GM18517 (cell line): ENCODE results near the gene FNDC10.
"Not testable (repeated sequence)": the region's sequence is repeated elsewhere in the genome, so short reads cannot be mapped to it uniquely, and the experiment has no call there.

ENCODE experiments used
- ATAC-seq: cut with Tn5 transposase; IDR thresholded peaks from one replicate; pipeline ENCODE4 v1.9.1; 2021; ENCODE audit warnings: mild to moderate bottlenecking, moderate library complexity; ENCODE audit not compliant: unreplicated experiment

Gene FNDC10

GRCh38 chr1:1599935-1600860 is at the start of gene FNDC10:
TSS of gene FNDC10 (minus strand) at chr1:1600135. CDS start at chr1:1600015, 120 bp downstream.
- no peak for ATAC-seq

DNA sequence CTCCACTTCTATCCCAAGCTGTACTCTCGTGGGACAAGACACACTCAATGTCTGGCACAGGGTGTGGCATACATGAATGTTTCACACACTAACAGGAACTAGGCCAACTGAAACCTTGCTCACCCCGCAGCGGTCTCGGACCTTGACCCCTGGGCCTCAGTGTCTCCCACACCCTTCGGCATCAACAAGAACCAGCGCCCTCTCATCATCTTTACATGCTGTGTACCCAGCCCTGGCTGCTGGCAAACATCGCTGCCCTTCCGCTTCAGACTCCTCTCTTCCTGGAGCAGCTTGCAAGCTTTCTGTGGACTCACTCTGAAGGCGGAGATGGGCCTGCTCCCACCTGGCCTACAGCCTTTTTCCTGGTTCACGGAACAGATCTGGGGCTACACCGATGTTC is 48.3 kb upstream of the FNDC10 start:
- not testable (repeated sequence) for ATAC-seq

DNA sequence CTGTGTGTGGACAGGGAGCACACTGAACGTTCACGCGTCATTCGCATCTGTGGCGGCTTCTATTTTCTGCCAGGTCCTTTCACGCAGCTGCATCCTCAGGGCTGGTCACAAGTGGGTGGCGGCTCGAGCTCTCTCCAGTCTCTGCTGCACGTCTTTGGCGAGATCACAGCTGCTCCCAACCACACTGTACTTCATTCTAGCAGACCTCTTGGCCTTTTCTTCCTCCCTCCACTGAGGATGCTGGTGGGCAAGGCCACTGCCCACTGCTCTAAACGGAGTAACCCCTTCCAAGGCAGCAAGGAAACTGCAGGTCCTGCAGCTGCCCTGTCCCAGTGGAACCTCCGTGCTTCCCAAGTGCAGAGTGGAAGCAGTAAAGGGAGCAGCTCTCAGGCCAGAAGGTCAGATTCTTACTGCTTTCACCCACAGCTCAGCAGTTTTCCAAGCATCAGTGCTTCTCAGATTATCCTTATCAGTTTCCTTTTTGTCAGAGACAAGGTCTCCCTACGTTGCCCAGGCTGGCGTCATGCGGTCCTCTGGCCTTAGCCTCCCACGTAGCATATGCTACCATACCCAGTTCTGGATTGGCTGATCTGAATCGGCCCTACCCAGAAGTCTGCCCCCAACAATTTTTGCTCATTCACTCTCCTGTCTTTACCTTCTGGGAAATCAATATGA is 47.8 kb upstream of the FNDC10 start:
- ATAC-seq, result not testable (repeated sequence)

DNA sequence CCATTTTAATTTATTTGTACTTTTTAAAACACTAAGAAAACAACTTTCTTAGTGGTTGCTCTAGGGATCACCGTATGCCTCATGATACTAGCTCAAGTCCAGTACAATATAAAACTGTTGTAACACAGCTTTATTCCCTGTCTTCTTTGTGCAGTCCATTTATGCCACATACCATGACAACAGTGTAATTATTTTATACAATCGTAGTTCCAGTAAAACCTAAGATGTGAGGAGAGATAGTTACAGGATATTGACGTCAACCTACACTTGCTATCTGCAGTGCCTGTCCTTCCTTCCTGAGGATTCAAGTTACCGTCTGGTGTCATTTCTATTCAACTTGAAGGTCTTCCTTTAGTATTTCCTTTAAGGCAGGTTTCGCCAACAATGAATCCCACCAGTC is 46.4 kb upstream of the FNDC10 start:
- not testable (repeated sequence) for ATAC-seq

DNA sequence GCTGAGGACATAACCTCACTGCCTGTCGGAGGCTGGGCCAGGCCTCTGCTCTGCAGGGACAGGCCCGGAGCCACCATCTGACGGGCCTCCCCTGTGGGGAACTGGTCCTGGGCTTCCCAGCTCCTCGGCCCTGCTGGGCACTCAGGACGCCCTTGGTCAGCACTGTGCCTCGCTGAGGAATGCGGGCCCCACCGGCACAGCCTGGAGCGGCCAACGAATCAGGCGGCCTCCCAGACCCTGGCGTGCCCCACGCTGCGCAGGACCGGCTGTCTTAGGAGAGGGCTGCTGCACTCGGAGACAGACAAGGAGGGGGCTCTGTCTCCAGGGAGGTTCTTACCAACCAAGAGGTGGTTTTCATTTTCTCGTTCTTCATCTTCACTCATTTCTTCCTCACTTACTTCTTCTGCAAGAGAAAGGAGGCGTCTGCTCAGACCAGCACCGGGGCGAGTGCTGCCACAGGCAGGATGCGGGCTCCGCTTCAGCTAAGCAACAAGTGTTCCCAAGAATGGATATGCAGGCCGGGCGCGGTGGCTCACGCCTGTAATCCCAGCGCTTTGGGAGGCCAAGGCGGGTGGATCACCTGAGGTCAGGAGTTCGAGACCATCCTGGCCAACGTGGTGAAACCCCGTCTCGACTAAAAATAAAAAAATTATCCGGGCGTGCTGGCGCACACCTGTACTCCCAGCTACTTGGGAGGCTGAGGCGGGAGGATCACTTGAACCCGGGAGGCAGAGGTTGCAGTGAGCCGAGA is 41.0 kb upstream of the FNDC10 start:
- ATAC-seq, result not testable (repeated sequence)

- not testable (repeated sequence) for ATAC-seq
Measured at GRCh38 chr1:1640081-1640480, 40.1 kb upstream of the FNDC10 start.

DNA sequence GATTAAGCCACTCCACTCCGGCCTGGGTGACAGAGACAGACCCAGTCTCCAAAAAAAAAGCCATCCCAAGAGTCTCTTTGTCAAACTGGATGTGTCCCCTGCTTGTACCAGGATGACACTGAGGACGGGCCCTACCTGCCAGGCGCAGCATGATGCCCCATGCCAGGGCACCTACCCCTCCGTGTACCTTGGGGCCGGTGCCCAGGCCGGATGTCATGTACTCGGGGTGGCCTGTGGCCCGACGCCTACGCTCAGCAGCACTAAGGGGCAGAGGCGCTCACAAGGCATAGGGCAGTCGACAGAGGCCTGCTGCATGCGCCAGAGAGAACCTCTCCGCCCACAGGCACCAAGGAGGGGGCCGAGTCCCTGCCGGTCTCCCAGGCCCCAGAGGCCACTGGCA is 39.4 kb upstream of the FNDC10 start:
- not testable (repeated sequence) for ATAC-seq

DNA sequence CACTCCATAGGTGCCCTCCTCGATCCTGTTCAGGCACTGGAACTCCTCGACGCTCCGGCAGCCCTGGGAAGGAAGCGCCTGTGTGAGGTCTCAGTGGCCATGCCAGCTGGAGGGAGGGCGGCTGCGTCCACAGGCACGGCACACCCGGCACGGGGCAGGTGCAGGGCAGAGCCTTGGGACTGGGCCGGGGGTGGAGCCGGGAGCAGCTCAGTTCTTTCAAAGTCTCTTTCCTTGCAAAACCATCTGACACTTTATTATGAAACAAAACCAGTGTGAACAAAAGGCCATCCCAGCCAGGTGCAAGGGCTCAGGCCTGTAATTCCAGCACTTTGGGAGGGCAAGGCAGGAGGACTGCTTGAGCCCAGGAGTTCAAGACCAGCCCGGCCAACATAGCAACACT is 38.6 kb upstream of the FNDC10 start:
- not testable (repeated sequence) for ATAC-seq

DNA sequence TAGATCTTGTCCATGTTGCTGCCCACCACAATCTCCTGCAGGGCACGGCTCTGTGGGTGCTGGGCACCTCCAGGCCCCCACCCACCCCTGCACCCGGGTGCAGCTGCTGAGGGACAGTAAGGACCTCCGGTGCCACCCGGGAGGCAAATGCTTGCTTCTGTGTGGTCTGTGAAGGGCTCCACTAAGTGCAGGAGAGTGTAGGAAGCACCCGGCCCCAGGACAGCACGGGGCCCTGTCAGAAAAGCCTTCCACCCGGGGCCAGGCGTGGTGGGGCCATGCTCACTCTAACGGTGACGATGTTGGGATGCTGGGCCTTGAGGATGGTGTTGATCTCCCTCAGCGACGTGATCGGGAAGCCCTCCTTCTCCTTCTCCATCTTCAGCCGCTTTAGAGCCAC is 37.5 kb upstream of the FNDC10 start:
- ATAC-seq, result not testable (repeated sequence)

DNA sequence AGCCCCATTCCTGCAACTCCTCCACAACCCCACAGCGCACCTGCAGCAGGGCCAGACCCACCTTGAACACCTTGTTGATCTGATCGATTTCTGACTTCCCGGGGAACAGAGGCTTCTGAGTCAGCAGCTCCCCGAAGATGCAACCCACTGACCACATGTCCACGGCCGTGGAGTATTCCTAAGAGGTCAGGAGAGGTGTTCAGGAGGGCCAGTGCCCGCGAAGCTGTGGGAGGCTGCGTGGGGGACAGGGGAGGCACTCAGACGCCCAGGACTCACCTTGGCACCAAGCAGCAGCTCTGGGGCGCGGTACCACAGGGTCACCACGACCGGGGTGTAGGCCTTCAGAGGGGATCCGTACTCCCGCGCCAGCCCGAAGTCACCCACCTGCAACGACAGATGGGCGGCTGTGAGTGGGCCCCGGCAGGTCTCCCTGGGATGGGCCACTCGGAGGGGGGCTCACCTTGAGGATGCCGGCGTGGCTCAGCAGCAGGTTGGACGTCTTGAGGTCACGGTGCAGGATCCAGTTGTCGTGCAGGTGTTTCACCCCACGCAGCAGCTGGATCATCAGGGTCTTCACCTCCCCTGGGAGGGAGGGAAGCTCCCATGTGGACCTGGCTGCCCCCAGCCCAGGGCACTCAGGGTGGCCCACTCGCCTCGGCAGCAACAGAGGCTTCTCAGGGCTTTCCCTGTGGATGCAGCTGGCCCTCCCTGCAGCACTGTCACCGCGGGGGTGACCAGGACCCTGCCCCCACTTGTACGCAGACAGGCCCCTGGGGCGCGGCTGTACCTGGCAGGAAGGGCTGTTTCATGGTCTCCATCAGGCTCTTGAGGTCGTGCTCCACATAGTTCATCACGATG is 36.9 kb upstream of the FNDC10 start:
- ATAC-seq, result not testable (repeated sequence)

- ATAC-seq, result not testable (repeated sequence)
Measured at GRCh38 chr1:1634613-1635012, 34.7 kb upstream of the FNDC10 start.

GRCh38 chr1:1633409-1633808 is 33.5 kb upstream of the FNDC10 start:
- ATAC-seq, result not testable (repeated sequence)

DNA sequence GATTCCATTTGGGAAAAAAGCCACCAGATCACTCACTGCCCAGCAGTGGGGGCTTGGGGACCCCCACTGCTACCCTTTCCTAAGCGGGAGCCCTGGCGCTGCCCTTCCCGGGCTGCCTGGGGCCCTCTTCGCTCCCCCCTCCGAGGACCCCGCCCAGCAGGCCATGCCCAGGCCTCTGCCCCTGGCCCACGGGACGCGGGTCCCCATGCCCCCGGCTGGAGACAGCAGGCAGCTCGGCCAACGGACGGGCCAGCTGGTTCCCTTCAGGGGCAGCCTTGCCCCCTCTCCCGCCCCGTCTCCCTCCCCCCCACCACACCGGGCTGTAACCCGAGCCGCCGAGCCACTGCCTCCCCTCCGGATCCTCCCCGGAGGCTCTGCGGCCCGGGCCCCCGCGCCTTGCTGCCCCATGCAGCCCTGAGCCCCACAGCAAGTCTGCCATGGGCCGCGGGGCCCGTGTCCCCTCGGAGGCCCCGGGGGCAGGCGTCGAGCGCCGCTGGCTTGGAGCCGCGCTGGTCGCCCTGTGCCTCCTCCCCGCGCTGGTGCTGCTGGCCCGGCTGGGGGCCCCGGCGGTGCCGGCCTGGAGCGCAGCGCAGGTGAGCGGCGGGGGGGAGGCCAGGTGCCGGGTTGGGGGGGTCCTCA is 32.0 kb upstream of the FNDC10 start, which contains the start of gene MMP23B:
Gene MMP23B (plus strand): TSS at position 392 of the 639 bp plus-strand sequence. CDS start 46 bp downstream, at position 438.
- ATAC-seq, result no peak

DNA sequence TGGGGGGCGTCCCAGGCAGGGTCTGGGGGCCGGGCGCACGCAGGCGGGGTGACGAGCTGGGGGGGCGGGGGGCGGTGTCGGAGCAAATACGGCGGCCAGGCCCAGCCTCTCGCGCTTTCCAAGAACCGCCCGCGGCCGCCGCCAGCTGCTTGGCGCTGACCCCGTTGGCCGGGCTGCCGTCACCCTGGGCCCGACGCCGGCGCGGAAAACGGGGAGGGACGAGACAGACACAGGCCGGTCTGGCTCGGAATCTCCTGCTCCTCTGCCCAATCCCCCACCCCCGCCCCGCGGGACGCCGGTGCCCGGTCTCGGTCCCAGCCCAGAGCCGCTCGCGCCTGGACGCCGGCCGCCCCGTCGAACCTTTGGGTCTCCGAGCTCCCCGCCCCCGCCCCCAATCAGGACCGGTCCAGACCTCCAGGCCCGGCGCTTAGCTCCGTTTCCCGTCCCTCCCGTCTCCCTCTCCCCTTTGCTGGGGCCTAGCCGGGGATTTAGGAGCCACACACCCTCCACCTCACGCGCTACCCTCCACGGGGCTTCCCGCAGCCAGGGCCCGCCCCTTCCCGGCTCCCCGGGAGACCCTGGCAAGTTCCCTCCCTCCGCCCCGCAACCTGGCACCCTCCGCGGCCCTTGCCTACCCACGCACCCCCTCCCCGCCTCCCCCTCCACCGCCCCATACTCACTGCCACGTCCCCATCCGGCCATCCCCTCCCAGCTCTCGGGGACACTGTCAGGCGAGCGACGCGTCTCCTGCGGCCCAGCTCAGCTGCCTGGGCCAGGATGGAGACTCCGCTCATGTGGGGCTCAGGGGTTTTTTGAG is 31.2 kb upstream of the FNDC10 start:
- no peak for ATAC-seq

- ATAC-seq, result peak; percentile 75
Measured at GRCh38 chr1:1630191-1630964, 30.4 kb upstream of the FNDC10 start.

DNA sequence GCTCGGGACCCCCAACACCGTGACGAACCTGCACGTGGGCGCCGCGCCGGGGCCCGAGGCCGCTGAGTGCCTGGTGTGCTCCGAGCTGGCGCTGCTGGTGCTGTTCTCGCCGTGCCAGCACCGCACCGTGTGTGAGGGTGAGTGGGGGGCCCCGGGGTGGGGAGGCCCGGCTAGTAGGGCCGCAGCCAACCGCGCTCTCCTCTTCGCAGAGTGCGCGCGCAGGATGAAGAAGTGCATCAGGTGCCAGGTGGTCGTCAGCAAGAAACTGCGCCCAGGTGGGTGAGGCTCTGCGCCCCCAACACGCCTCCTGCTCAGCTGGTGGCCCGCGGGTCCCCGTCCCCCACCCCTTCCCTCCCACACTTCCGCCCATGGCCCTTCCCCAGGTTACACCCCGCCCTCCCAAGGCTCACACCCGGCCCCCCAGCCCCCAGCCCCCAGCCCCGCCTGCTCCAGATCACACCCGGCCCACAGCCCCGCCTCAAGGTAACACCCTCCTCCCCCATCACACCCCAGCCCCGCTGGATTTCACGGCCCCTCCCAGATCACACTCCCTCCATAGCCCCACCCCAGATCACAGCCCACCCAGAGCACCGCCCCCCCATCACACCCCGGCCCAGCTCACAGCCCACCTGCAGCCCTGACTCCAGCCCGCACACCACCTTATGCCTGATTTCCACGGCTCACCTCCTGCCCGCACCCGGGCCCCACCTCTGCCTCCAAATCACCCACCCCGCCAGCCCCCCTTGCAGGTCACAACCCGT is 29.7 kb upstream of the FNDC10 start:
- no peak for ATAC-seq

- no peak for ATAC-seq
Measured at GRCh38 chr1:1628754-1629429, 29.0 kb upstream of the FNDC10 start.
